Keratinocyte (primary cell): ENCODE data around the gene NDUFA3. TPM values are rescaled to one million over a fixed set of nuclear protein-coding genes. Genes with fewer than 3 reads are reported as not detected.

Experiments
- DNase-seq: peaks from one replicate; pipeline ENCODE4 v3.0.0-alpha.2; 2011; ENCODE audit warnings: low read depth, missing footprints, low spot score
- FAIRE-seq: peaks from 2 replicates; lab custom pipeline; 2011; peaks lifted over from hg19 to GRCh38; lab: Jason Lieb, UNC
- H2AFZ ChIP-seq: 2 replicates; pipeline ENCODE4 v1.6.0; 2012; ENCODE audit warnings: low read length, control low read depth, inconsistent platforms; ENCODE audit not compliant: control insufficient read depth
- H3K27ac ChIP-seq: 2 replicates; pipeline ENCODE4 v1.5.1; 2011; ENCODE audit warnings: low read length; ENCODE audit not compliant: control insufficient read depth, insufficient read depth
- H3K27me3 ChIP-seq: 3 replicates; pipeline ENCODE4 v1.6.0; 2011; ENCODE audit warnings: low read length; ENCODE audit not compliant: control insufficient read depth, insufficient read depth; ENCODE audit errors: extremely low read depth
- H3K36me3 ChIP-seq, 2 experiments: 2 replicates in 1 of 2; 3 replicates in 1 of 2; pipeline ENCODE4 v1.5.1; 2011; ENCODE audit warnings: low read length in 2 of 2, mild to moderate bottlenecking in 1 of 2; ENCODE audit not compliant: control insufficient read depth in 2 of 2, insufficient read depth in 2 of 2; ENCODE audit errors: extremely low read depth in 1 of 2
- H3K4me1 ChIP-seq: 3 replicates; pipeline ENCODE4 v1.5.1; 2011; ENCODE audit warnings: low read length; ENCODE audit not compliant: control insufficient read depth, insufficient read depth; ENCODE audit errors: extremely low read depth
- H3K4me2 ChIP-seq: 3 replicates; pipeline ENCODE4 v1.6.0; 2011; ENCODE audit warnings: low read depth, low read length; ENCODE audit not compliant: control insufficient read depth, insufficient read depth; ENCODE audit errors: extremely low read depth
- H3K4me3 ChIP-seq, 3 experiments: fragments of 200-600 bp in 1 of 3; sonication (generic) in 1 of 3; 2 replicates in 2 of 3; 3 replicates in 1 of 3; pipeline ENCODE4 v1.5.1; 2011 to 2016; ENCODE audit warnings: low read length in 3 of 3, mild to moderate bottlenecking in 3 of 3, control low read depth in 2 of 3, inconsistent platforms in 1 of 3, low read depth in 1 of 3, mixed read lengths in 1 of 3, mixed run types in 1 of 3, moderate library complexity in 1 of 3; ENCODE audit not compliant: control insufficient read depth in 2 of 3, insufficient read depth in 2 of 3; ENCODE audit errors: extremely low read depth in 1 of 3
- H3K79me2 ChIP-seq: 2 replicates; pipeline ENCODE4 v1.6.0; 2012; ENCODE audit warnings: low read length; ENCODE audit not compliant: control insufficient read depth, insufficient read depth
- H3K9ac ChIP-seq: 3 replicates; pipeline ENCODE4 v1.6.0; 2011; ENCODE audit warnings: low read length; ENCODE audit not compliant: control insufficient read depth, insufficient read depth; ENCODE audit errors: extremely low read depth
- H3K9me1 ChIP-seq: 3 replicates; pipeline ENCODE4 v1.6.0; 2011; ENCODE audit warnings: low read length; ENCODE audit not compliant: control insufficient read depth, insufficient read depth; ENCODE audit errors: extremely low read depth
- H3K9me3 ChIP-seq: 2 replicates; pipeline ENCODE4 v1.5.1; 2012; ENCODE audit warnings: low read depth, low read length; ENCODE audit not compliant: control insufficient read depth
- H4K20me1 ChIP-seq: 3 replicates; pipeline ENCODE4 v1.6.0; 2011; ENCODE audit warnings: low read length; ENCODE audit not compliant: control insufficient read depth, insufficient read depth; ENCODE audit errors: extremely low read depth
- CTCF ChIP-seq, 3 experiments: IDR thresholded peaks in 1 of 3; conservative IDR thresholded peaks in 1 of 3; optimal IDR thresholded peaks in 1 of 3; 2 replicates in 2 of 3; 3 replicates in 1 of 3; pipeline versions ENCODE3 to v1.5.1; 2011; ENCODE audit warnings: low read length in 3 of 3, mild to moderate bottlenecking in 3 of 3, moderate library complexity in 2 of 3, control low read depth in 1 of 3, inconsistent platforms in 1 of 3; ENCODE audit not compliant: insufficient read depth in 2 of 3; ENCODE audit errors: extremely low read depth in 1 of 3
- EZH2 ChIP-seq: IDR thresholded peaks from one replicate; pipeline ENCODE4 v1.6.1; 2012; ENCODE audit warnings: inconsistent platforms, mild to moderate bottlenecking, low read length, moderate library complexity
- dilution Hi-C: fragments of 300-500 bp; cut with MboI; formaldehyde crosslinking; loops from one replicate; pipeline ENCODE4 v1.7.0; 2020; ENCODE audit warnings: low sequenced_read_pairs; ENCODE audit not compliant: extremely low pct_ligation_motif_present
- polyA plus RNA-seq, 5 experiments: library from polyadenylated mRNA; depleted of rRNA in 3 of 5; stranded (reverse) in 3 of 5; stranded (forward) in 1 of 5; unstranded in 1 of 5; fragments of >200 nt; gene quantifications; 1 replicate in 1 of 5; 2 replicates in 3 of 5; 3 replicates in 1 of 5; pipeline versions ENCODE4 v1.2.1 to v1.2.3, GENCODE V29; 2011 to 2012; ENCODE audit warnings: missing spikeins in 2 of 5, low read depth in 1 of 5, low replicate concordance in 1 of 5

NDUFA3 gene
- polyA plus RNA-seq, 1 donor (not counting 4 experiments of a cell fraction or from before 2014, with no cell fraction given): 41.9 TPM

GRCh38 chr19:54147676-54148075 is 45.0 kb downstream of the NDUFA3 start:
- H3K9ac ChIP-seq: no peak overlapping the region
- H2AFZ ChIP-seq: no peak overlapping the region
- H3K4me2 ChIP-seq: no peak overlapping the region
- H4K20me1 ChIP-seq: peaks cover 4% of the 10 kb centered on the region
- H3K79me2 ChIP-seq: peaks cover 2% of the 10 kb centered on the region
- FAIRE-seq: no peak
- no peaks in the 10 kb centered on the region for H3K27me3 ChIP-seq
- H3K4me1 ChIP-seq: no peaks in the 10 kb centered on the region
- H3K9me3 ChIP-seq: no peaks in the 10 kb centered on the region
- dilution Hi-C loops: no loop called here
- TF ChIP-seq EZH2 (no peak), CTCF (optimal IDR thresholded peaks at IDR 0.05 in 1 of 3, IDR thresholded peaks at IDR 0.05 in 1 of 3, conservative IDR thresholded peaks at IDR 0.05 in 1 of 3; ENCODE audit: extremely low read depth in 1 of 3, insufficient read depth in 2 of 3, low read length in 3 of 3) (no peak)
- H3K9me1 ChIP-seq: no peaks in the 10 kb centered on the region
- no peak overlapping the region for H3K27ac ChIP-seq
- no peak overlapping the region for H3K4me3 ChIP-seq
- H3K36me3 ChIP-seq: peaks cover 53 to 64% of the 10 kb centered on the region in 2 experiments
- no peak for DNase-seq

- no peak for TF ChIP-seq EZH2
- TF ChIP-seq CTCF (optimal IDR thresholded peaks at IDR 0.05 in 1 of 3, IDR thresholded peaks at IDR 0.05 in 1 of 3, conservative IDR thresholded peaks at IDR 0.05 in 1 of 3; ENCODE audit: extremely low read depth in 1 of 3, insufficient read depth in 2 of 3, low read length in 3 of 3): no peak
- no peak overlapping the region for H3K9ac ChIP-seq
- no peaks in the 10 kb centered on the region for H3K27me3 ChIP-seq
- H3K4me3 ChIP-seq: no peak overlapping the region
- dilution Hi-C loops: no loop called here
- H3K4me2 ChIP-seq: no peak overlapping the region
- H3K9me1 ChIP-seq: no peaks in the 10 kb centered on the region
- H3K36me3 ChIP-seq: peaks cover 50 to 65% of the 10 kb centered on the region in 2 experiments
- FAIRE-seq (no peak), DNase-seq (no peak)
- H2AFZ ChIP-seq: no peak overlapping the region
- H3K27ac ChIP-seq: no peak overlapping the region
- H3K79me2 ChIP-seq: no peaks in the 10 kb centered on the region
- no peaks in the 10 kb centered on the region for H3K4me1 ChIP-seq
- peaks cover 4% of the 10 kb centered on the region for H4K20me1 ChIP-seq
- no peaks in the 10 kb centered on the region for H3K9me3 ChIP-seq
These were observed 45.5 kb downstream of the NDUFA3 start for GRCh38 chr19:54148158-54148557.
